ENCODE measurements around the gene LAMA4. TPM values are rescaled to one million over a fixed set of nuclear protein-coding genes. Genes with fewer than 3 reads are reported as not detected.

Gene LAMA4
- total RNA-seq, 4 donors from 2014 or later: 229 to 524 (median 468) TPM

GRCh38 chr6:112172540-112172939 is 81.8 kb downstream of the LAMA4 start:
- 71 to 79% methylated on average over 7 of the region's 7 CpGs for WGBS, 2 donors
- peaks cover 0 to 98% (median 6%) of the 10 kb centered on the region in 3 donors for H3K36me3 ChIP-seq

GRCh38 chr6:112169541-112169940 is 84.8 kb downstream of the LAMA4 start:
- 85 to 87% methylated on average over 1 of the region's 1 CpG for WGBS, 2 donors
- peaks cover 0 to 98% (median 6%) of the 10 kb centered on the region in 3 donors for H3K36me3 ChIP-seq

More at GRCh38 chr6:112172540-112172939, 81.8 kb downstream of the LAMA4 start:
- DNase-seq (ENCODE audit: low spot score in 2 of 2): no peak
- no peak overlapping the region for H3K27ac ChIP-seq
- no peaks in the 10 kb centered on the region for H3K9me3 ChIP-seq
- no peaks in the 10 kb centered on the region for H3K27me3 ChIP-seq
- H3K4me1 ChIP-seq: peaks cover 0 to under 1% (median 0%) of the 10 kb centered on the region in 4 donors
- TF ChIP-seq CTCF (IDR thresholded peaks at IDR 0.05) (no peak), EP300 (IDR thresholded peaks at IDR 0.05) (no peak), POLR2A (IDR thresholded peaks at IDR 0.05) (no peak)
- no peak overlapping the region for H3K4me3 ChIP-seq

GRCh38 chr6:112163295-112164257 is 90.8 kb downstream of the LAMA4 start:
- Histone ChIP-seq H3K4me3 (no peak overlapping the region), H3K27me3 (no peaks in the 10 kb centered on the region), H3K36me3 (peaks cover 0 to 100% (median 0%) of the 10 kb centered on the region in 3 donors), H3K27ac (peak overlapping the region in 1 of 4 donors; percentile 1), H3K4me1 (no peaks in the 10 kb centered on the region), H3K9me3 (no peaks in the 10 kb centered on the region)
- 56 to 59% methylated on average over 21 of the region's 21 CpGs for WGBS, 2 donors
- TF ChIP-seq CTCF (IDR thresholded peaks at IDR 0.05): peak; percentile 37 to 69 (median 51)
- no peak for TF ChIP-seq EP300 (IDR thresholded peaks at IDR 0.05)
- DNase-seq (ENCODE audit: low spot score in 2 of 2): peak; percentile 40 to 70

More at GRCh38 chr6:112169541-112169940, 84.8 kb downstream of the LAMA4 start:
- H3K4me3 ChIP-seq: no peak overlapping the region
- no peaks in the 10 kb centered on the region for H3K4me1 ChIP-seq
- DNase-seq (ENCODE audit: low spot score in 2 of 2): no peak
- no peak overlapping the region for H3K27ac ChIP-seq
- H3K9me3 ChIP-seq: no peaks in the 10 kb centered on the region
- H3K27me3 ChIP-seq: no peaks in the 10 kb centered on the region
- TF ChIP-seq POLR2A (IDR thresholded peaks at IDR 0.05): no peak

- no peak overlapping the region for H3K4me3 ChIP-seq
- TF ChIP-seq POLR2A (IDR thresholded peaks at IDR 0.05) (no peak), EP300 (IDR thresholded peaks at IDR 0.05) (no peak), CTCF (IDR thresholded peaks at IDR 0.05) (no peak)
- WGBS, 2 donors: 84 to 88% methylated on average over 1 of the region's 1 CpG
- H3K27ac ChIP-seq: no peak overlapping the region
- peaks cover 0 to 99% (median 0%) of the 10 kb centered on the region in 3 donors for H3K36me3 ChIP-seq
- H3K27me3 ChIP-seq: no peaks in the 10 kb centered on the region
- no peak for DNase-seq (ENCODE audit: low spot score in 2 of 2)
- peaks cover 0 to 10% (median 0%) of the 10 kb centered on the region in 4 donors for H3K4me1 ChIP-seq
- no peaks in the 10 kb centered on the region for H3K9me3 ChIP-seq
Observed at GRCh38 chr6:112160745-112161144, 93.6 kb downstream of the LAMA4 start.

- TF ChIP-seq POLR2A (IDR thresholded peaks at IDR 0.05) (no peak), EP300 (IDR thresholded peaks at IDR 0.05) (no peak), CTCF (IDR thresholded peaks at IDR 0.05) (no peak)
- Histone ChIP-seq H3K4me1 (peaks cover 0 to 26% (median 3%) of the 10 kb centered on the region in 4 donors), H3K27ac (peak overlapping the region in 1 of 4 donors; percentile 53), H3K9me3 (no peaks in the 10 kb centered on the region), H3K4me3 (no peak overlapping the region), H3K27me3 (no peaks in the 10 kb centered on the region), H3K36me3 (peaks cover 0 to 74% (median 0%) of the 10 kb centered on the region in 3 donors)
- DNase-seq (ENCODE audit: low spot score in 2 of 2): no peak
- WGBS, 2 donors: 79% methylated on average over 4 of the region's 4 CpGs
Observed at GRCh38 chr6:112156668-112157067, 97.7 kb downstream of the LAMA4 start.
